H1 (cell line): ENCODE results near the gene SIGLEC6. TPM values are rescaled to one million over a fixed set of nuclear protein-coding genes. Genes with fewer than 3 reads are reported as not detected.

ENCODE experiments used
- CHD7 ChIP-seq: fragments of 300-600 bp; sonication (generic); IDR thresholded peaks from 2 replicates; pipeline ENCODE4 v1.7.1; 2012; ENCODE audit warnings: low read length, moderate library complexity, mild to moderate bottlenecking, inconsistent platforms; ENCODE audit not compliant: insufficient replicate concordance
- CREB1 ChIP-seq: IDR thresholded peaks from 2 replicates; pipeline ENCODE4 v1.6.1; 2012; ENCODE audit warnings: inconsistent platforms
- CTBP2 ChIP-seq: IDR thresholded peaks from 2 replicates; pipeline ENCODE4 v1.7.0; 2011; ENCODE audit warnings: borderline replicate concordance, mild to moderate bottlenecking, moderate library complexity, mixed read lengths, low read length; ENCODE audit not compliant: insufficient read depth, insufficient read length
- EGR1 ChIP-seq: IDR thresholded peaks from 2 replicates; pipeline ENCODE4 v1.6.1; 2011; ENCODE audit warnings: low read depth, low read length, borderline replicate concordance
- JUND ChIP-seq: IDR thresholded peaks from 2 replicates; pipeline ENCODE4 v1.6.1; 2011; ENCODE audit warnings: mild to moderate bottlenecking, improper control_type of control experiment, low read length
- KDM5A ChIP-seq: fragments of 200-600 bp; IDR thresholded peaks from 2 replicates; pipeline ENCODE4 v1.7.1; 2012; ENCODE audit warnings: mild to moderate bottlenecking, low read length, inconsistent platforms, mixed read lengths
- NRF1 ChIP-seq: IDR thresholded peaks from 2 replicates; pipeline ENCODE4 v1.6.1; 2011; ENCODE audit warnings: mild to moderate bottlenecking, low read depth, low read length, improper control_type of control experiment
- PHF8 ChIP-seq: fragments of 200-600 bp; sonication (generic); conservative IDR thresholded peaks from 2 replicates; pipeline ENCODE4 v1.7.1; 2012; ENCODE audit warnings: low read depth, mild to moderate bottlenecking, inconsistent platforms, low read length, moderate library complexity
- RNF2 ChIP-seq: fragments of 200-900, 300-1000 bp; sonication (generic); IDR thresholded peaks from 2 replicates; pipeline ENCODE4 v1.7.1; 2016; ENCODE audit warnings: borderline replicate concordance, low read depth, mild to moderate bottlenecking, antibody characterized with exemption, low read length; ENCODE audit not compliant: poor library complexity, severe bottlenecking; ENCODE audit errors: missing control alignments
- ZNF274 ChIP-seq: IDR thresholded peaks from 2 replicates; pipeline ENCODE4 v1.7.0; 2012; ENCODE audit warnings: low read length, borderline replicate concordance; ENCODE audit errors: extremely low read depth
- polyA plus RNA-seq, 7 experiments: library from polyadenylated mRNA; depleted of rRNA in 3 of 7; stranded (reverse) in 5 of 7; unstranded in 2 of 7; fragments of >200 nt in 5 of 7; fragments of 200-250 nt in 2 of 7; gene quantifications; 1 replicate in 5 of 7; 2 replicates in 1 of 7; 4 replicates in 1 of 7; pipeline versions ENCODE4 v1.2.1 to v1.2.3, GENCODE V29; 2011 to 2013; ENCODE audit warnings: missing spikeins in 2 of 7, mixed read lengths in 2 of 7
- total RNA-seq: library from RNA; stranded (reverse); fragmentation: NEBNext Ultra II Directional; extraction: Animal tissue kit (Norgen Biotek cat#: 25700); gene quantifications from 2 replicates; pipeline ENCODE4 v1.2.1, GENCODE V29; 2021

SIGLEC6 gene
- total and polyA plus RNA-seq, 2 of the 8 experiments (the other 6 are each of a cell fraction or from before 2014, with no cell fraction given), result 0.05 TPM; not detected in 1

- TF ChIP-seq CHD7 (no peak), ZNF274 (no peak), CREB1 (no peak), CTBP2 (no peak), RNF2 (no peak), KDM5A (no peak), PHF8 (no peak), NRF1 (no peak), EGR1 (no peak), JUND (no peak)
These were observed 45.4 kb downstream of the SIGLEC6 start (continued) for GRCh38 chr19:51485960-51486660.
